Muscle layer of colon (tissue), 2 donors: ENCODE measurements around the gene YPEL3.

Source experiments
- H3K27ac ChIP-seq: one replicate; pipeline ENCODE4 v1.7.0; 2013; ENCODE audit warnings: low read depth, mild to moderate bottlenecking, low read length, moderate library complexity
- H3K27me3 ChIP-seq, 2 donors: one replicate each; pipeline ENCODE4 v1.7.0; 2013; ENCODE audit warnings: low read length in 2 of 2, mild to moderate bottlenecking in 2 of 2; ENCODE audit not compliant: insufficient read depth in 2 of 2, control insufficient read depth in 1 of 2
- H3K36me3 ChIP-seq: one replicate; pipeline ENCODE4 v1.7.0; 2013; ENCODE audit warnings: mild to moderate bottlenecking, low read length; ENCODE audit not compliant: insufficient read depth
- H3K4me1 ChIP-seq: one replicate; pipeline ENCODE4 v1.7.0; 2013; ENCODE audit warnings: mild to moderate bottlenecking, low read length; ENCODE audit not compliant: insufficient read depth
- H3K4me3 ChIP-seq, 2 donors: one replicate each; pipeline ENCODE4 v1.7.0; 2013; ENCODE audit warnings: low read length in 2 of 2, low read depth in 1 of 2, mild to moderate bottlenecking in 1 of 2, moderate library complexity in 1 of 2
- H3K9ac ChIP-seq: one replicate; pipeline ENCODE4 v1.7.0; 2013; ENCODE audit warnings: low read length
- H3K9me3 ChIP-seq: one replicate; pipeline ENCODE4 v1.7.0; 2013; ENCODE audit warnings: mild to moderate bottlenecking, low read length
- donor health status: abdominal sarcoma.
- donor health status: Adenocarcinoma of cecum.

The YPEL3 gene

DNA sequence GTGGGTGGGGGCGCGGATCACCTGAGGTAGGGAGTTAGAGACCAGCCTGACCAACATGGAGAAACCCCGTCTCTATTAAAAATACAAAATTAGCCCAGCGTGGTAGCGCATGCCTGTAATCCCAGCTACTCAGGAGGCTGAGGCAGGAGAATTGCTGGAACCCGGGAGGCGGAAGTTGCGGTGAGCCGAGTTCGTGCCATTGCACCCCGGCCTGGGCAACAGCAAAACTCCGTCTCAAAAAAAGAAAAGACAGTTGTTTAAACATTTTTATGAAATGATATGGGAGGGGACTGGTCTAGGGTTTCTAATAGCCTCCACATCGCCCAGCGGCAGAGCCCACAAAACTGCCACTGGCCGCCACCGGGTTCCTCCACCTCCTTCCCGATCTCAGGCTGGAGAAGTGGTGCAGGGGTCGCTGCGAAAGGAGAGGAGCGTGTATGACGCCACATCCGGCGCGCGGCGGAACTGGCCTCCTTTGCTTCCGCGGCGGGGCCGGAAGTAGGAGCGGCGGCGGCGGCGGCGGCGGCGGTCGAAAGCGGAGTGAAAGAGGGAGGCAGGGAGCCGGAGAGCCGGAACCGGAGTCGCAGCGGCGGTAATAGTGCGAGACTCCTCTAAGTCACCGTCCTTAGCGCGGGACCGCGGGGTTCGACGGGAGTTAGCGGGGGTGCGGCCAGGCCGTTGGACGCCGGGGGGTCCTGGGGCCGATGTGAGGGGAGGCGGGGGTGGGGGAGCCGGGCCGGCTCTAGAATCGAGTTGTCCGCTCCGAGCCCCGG is 20.3 kb downstream of the YPEL3 start, which contains the start of gene PPP4C:
Gene PPP4C (plus strand): TSS at position 492 of the 773 bp plus-strand sequence. CDS start 384 bp downstream, outside the sequence.
- Histone ChIP-seq H3K9ac (peak within 1 kb of the TSS; percentile 78), H3K4me1 (peaks cover 25% of the 10 kb centered on the region), H3K36me3 (peaks cover 36% of the 10 kb centered on the region), H3K27me3 (no peaks in the 10 kb centered on the region), H3K4me3 (peak within 1 kb of the TSS; percentile 88 to 91), H3K27ac (peak within 1 kb of the TSS; percentile 83), H3K9me3 (no peaks in the 10 kb centered on the region)

DNA sequence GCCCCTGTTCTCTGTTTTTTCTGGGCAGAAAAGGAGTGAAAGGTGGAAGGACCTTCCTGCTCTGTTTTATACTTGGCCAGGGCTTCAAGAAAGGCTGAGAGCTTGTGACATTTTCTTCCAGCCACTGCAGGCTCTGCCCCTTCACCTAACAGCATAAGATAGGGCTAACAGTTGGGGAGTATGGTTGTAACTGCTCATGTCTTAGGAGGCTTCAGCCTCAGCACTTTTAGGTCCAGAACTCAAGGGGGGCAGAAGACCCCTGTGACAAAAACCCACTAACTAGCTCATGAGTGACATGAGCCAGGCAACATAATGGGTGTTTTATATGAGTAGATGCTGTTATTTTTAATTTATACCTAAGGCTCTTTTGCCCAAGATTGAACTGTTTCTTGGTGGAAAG is 25.5 kb downstream of the YPEL3 start:
- no peak overlapping the region for H3K4me3 ChIP-seq

GRCh38 chr16:30069611-30070462 is 26.2 kb downstream of the YPEL3 start:
- Histone ChIP-seq H3K9ac (peak overlapping the region; percentile 14), H3K9me3 (no peaks in the 10 kb centered on the region), H3K36me3 (peaks cover 54% of the 10 kb centered on the region), H3K27ac (peak overlapping the region; percentile 74), H3K4me3 (peak overlapping the region; percentile 7 to 28), H3K27me3 (no peaks in the 10 kb centered on the region), H3K4me1 (peaks cover 43% of the 10 kb centered on the region)

More for the DNA sequence above, 25.5 kb downstream of the YPEL3 start:
- Histone ChIP-seq H3K9me3 (no peaks in the 10 kb centered on the region), H3K4me1 (peaks cover 46% of the 10 kb centered on the region), H3K27ac (peak overlapping the region; percentile 74), H3K36me3 (peaks cover 54% of the 10 kb centered on the region), H3K9ac (no peak overlapping the region), H3K27me3 (no peaks in the 10 kb centered on the region)

DNA sequence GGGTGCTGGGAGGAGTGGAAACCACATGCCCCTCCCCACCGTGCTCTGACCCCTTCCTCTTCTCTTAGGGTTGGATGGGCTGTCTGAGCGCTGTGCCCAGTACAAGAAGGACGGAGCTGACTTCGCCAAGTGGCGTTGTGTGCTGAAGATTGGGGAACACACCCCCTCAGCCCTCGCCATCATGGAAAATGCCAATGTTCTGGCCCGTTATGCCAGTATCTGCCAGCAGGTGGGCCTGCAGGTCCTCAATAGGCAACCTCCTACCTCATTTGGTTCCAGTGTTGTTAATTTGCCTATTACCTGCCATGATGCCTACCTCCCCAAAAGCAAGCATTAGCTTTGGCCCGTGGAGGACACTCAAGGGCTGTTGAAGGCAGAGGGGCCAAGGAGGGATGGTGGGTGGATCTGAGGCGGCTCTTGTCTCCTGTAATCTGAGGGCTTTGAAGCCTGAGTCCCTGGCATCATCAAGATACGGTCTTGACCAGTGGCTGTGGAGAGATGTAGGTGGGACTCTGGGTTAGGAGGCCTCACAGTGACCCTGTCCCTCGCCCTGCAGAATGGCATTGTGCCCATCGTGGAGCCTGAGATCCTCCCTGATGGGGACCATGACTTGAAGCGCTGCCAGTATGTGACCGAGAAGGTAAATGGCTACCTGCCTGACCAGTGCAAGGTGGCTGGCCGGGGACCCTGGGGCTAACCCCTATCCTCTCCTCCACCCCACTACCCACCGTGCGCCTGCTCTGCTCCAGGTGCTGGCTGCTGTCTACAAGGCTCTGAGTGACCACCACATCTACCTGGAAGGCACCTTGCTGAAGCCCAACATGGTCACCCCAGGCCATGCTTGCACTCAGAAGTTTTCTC is 27.0 kb downstream of the YPEL3 start:
- Histone ChIP-seq H3K4me3 (peak overlapping the region in 1 of 2 donors; percentile 28), H3K27ac (peak overlapping the region; percentile 56), H3K9me3 (no peaks in the 10 kb centered on the region), H3K27me3 (no peaks in the 10 kb centered on the region), H3K9ac (peak overlapping the region; percentile 42), H3K4me1 (peaks cover 43% of the 10 kb centered on the region), H3K36me3 (peaks cover 54% of the 10 kb centered on the region)

- Histone ChIP-seq H3K9me3 (no peaks in the 10 kb centered on the region), H3K27ac (peak overlapping the region; percentile 56), H3K36me3 (peaks cover 54% of the 10 kb centered on the region), H3K4me1 (peaks cover 48% of the 10 kb centered on the region), H3K27me3 (no peaks in the 10 kb centered on the region), H3K9ac (peak overlapping the region; percentile 42), H3K4me3 (no peak overlapping the region)
Observed at GRCh38 chr16:30068333-30068732, 27.7 kb downstream of the YPEL3 start.

DNA sequence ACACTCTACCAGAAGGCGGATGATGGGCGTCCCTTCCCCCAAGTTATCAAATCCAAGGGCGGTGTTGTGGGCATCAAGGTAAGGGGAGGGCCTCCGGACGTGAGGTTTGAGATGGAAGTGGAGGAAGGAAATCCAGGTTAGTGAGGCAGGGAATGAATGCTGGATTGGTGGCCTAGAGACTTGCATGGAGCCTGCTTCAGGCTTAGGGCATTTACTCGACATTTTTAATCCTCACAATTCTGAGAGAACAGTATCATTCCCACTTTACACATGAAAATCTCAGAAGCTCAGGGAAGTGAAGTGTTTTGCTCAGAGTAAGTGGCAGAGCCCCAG is 28.5 kb downstream of the YPEL3 start:
- H3K27me3 ChIP-seq, result no peaks in the 10 kb centered on the region
- H3K9ac ChIP-seq, result peak overlapping the region; percentile 83
- peak overlapping the region; percentile 76 to 94 for H3K4me3 ChIP-seq
- peaks cover 52% of the 10 kb centered on the region for H3K4me1 ChIP-seq
- H3K9me3 ChIP-seq, result no peaks in the 10 kb centered on the region
- H3K27ac ChIP-seq, result peak overlapping the region; percentile 99
- peaks cover 54% of the 10 kb centered on the region for H3K36me3 ChIP-seq

- peak overlapping the region; percentile 76 to 94 for H3K4me3 ChIP-seq
Observed at GRCh38 chr16:30066761-30067583, 29.0 kb downstream of the YPEL3 start.

DNA sequence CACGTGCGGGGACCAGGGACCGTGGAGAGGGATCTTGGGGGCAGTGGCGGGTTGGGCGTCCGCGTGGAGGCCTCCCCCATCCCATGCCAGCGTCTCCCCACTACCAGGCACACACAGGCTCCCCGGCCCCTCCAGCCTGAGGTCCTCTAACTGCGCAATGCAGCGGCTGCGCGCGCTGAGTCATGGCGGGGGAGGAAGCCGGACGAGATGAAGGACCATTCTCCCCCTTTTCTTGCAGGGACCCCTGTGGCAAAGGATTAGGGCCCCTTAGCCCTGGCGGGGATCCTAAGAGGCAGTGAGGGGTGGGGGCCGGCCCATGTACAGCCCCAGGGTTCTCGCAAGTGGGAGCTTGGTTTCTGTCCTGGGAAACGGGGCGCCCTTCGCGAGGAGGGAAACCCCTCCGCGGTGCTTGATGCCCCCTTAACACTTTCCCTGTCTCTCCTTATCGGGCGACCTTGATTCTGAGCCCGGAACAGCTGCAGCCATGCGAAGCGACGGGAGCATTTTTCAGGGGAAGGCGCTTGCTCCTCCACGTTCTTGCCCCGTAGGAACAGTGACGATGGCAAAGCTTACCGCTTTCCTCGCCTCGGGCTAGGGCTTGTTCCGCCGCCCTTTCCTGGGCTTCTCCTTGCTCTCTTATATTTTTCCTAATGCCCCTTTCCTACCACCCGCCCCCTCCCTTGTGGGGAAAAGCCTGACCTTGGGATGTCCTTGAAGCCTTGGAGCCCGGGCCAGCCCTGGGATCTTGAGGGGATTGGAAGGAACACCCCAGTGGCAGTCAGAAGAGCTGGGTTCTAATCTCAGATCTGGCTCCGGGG is 29.9 kb downstream of the YPEL3 start:
- Histone ChIP-seq H3K27ac (peak overlapping the region; percentile 99), H3K4me3 (peak overlapping the region; percentile 76 to 94), H3K36me3 (peaks cover 40% of the 10 kb centered on the region), H3K27me3 (no peaks in the 10 kb centered on the region), H3K9me3 (no peaks in the 10 kb centered on the region), H3K4me1 (peaks cover 48% of the 10 kb centered on the region), H3K9ac (peak overlapping the region; percentile 83)

More at GRCh38 chr16:30066761-30067583, 29.0 kb downstream of the YPEL3 start:
- Histone ChIP-seq H3K27ac (peak overlapping the region; percentile 99), H3K9me3 (no peaks in the 10 kb centered on the region), H3K27me3 (no peaks in the 10 kb centered on the region), H3K9ac (peak overlapping the region; percentile 83), H3K4me1 (peaks cover 52% of the 10 kb centered on the region), H3K36me3 (peaks cover 48% of the 10 kb centered on the region)

- peaks cover 42% of the 10 kb centered on the region for H3K4me1 ChIP-seq
- peak within 1 kb of the TSS; percentile 100 for H3K27ac ChIP-seq
- H3K27me3 ChIP-seq, result no peaks in the 10 kb centered on the region
- peak within 1 kb of the TSS; percentile 76 to 94 for H3K4me3 ChIP-seq
- no peaks in the 10 kb centered on the region for H3K9me3 ChIP-seq
- H3K36me3 ChIP-seq, result peaks cover 32% of the 10 kb centered on the region
- H3K9ac ChIP-seq, result peak within 1 kb of the TSS; percentile 96
Observed at GRCh38 chr16:30065102-30065942, 30.7 kb downstream of the YPEL3 start, which contains the start of gene ALDOA. Gene ALDOA (plus strand): TSS chr16:30065760. CDS start chr16:30066898, 1,138 bp downstream.
